Measurements from ENCODE around the gene PDGFD.

The PDGFD gene

DNA sequence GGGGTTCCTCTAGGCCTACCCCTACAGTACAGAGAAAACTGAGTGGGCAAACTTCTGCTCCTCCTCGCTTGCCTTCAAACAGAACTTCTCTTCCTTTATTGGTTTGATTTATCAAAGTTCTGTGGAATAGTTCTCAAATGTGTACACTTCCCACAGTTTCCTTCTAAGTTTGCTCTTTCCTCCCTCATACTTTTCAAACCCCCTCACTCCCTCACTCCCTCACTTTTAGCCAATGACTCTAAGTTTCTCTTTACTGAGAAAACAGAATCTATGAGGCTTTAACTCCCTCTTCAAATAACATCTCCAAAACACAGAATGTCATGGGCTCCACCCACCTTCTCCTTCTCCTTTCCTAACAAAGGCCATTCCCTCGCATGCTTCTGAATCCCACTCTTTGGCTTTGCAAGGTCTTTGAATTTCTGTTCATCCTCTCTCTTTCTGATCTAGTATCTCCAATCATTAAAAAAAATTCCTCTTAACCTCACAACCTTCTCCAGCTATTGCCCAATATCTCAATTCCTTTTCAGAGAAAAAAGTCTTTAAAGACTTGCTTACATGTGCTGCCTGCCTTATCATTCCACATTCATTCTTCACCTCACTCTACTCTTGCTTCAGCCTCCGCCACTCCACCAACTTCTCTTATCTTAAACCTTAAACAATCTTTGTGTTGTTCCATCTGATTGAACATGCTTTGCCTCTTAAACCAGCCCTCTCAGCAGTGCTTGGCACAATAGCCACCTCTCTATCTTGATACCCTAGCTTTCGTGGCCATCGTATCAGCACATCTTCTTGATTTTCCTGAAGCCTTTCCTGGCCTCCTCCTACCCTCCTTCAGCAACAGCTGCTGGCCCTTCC is 70.3 kb downstream of the PDGFD start:
- DNase-seq (ENCODE audit: low read depth), result no peak

DNA sequence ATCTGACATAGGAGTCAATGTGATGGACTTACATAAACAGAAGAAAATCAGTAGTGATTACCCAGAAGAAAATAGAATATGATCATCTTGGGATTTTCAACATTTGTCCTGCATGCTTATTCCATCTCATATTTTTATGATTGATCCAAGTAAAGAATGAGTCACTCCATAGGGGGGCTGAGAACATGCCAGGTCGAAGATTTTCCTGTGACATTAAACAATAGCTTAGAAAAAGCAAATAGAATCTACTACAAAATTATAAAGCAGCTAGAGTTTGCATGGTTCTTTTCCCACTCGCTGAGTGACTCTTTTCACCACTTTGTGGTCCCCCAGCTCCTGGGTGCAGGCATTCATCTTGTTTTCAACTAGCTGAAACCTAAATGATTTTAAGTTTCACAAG is 71.2 kb downstream of the PDGFD start:
- DNase-seq (ENCODE audit: low read depth), result no peak

DNA sequence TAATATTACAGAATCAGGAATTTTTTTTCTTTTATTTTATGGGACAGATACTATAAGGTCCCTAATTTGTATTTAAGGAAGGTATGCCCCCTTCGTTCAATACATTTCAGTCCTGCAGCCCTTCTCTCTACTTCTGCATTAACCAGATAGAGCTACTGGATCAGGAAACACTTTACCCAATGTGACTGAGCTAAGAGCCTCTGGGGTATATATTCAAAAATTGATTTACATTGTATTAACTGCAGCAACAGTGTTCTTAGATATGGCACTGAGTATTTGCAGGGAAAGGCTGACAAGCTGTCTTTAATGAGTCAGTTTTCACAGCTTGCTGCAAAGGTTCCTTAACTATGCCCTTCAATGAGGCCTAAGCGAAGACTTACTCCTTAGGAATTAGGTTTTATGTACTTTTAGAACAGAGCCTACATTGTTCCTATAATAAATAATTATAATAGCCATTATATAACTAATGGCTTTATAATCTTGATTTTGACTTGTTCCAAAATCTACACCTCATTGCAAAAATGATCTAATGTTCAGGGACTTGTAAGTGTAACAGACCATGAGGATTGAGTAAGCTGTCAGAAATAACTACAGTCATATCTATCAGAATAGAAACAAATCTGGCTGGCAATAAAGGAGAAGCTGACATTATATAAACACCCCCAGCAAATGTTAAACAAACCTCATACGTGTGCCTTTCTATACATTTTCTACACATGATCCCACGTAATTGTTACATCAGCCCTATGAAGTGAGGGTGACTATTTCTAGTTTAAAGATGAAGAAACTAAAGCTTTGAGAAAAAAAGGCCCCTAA is 72.5 kb downstream of the PDGFD start:
- DNase-seq (ENCODE audit: low read depth), result no peak

DNA sequence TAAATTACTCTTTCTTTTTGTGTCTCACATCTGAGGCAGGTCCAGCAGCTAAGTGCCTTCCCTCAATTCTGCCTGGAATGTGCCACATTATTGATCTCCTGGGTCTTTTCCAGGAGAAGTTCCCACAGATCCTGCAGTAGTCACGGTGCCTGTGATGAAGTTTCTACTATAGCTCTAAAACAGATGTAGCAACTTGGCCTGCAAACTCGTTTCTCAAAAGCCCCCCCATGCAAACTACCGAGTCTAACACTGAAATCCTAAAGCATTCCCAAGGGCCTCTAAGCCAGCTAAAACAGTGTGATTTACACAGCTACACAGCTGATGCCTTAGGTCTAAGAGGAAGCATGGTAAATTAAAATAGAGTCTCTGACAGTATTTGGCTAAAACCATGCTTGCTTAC is 73.2 kb downstream of the PDGFD start:
- no peak for DNase-seq (ENCODE audit: low read depth)

DNA sequence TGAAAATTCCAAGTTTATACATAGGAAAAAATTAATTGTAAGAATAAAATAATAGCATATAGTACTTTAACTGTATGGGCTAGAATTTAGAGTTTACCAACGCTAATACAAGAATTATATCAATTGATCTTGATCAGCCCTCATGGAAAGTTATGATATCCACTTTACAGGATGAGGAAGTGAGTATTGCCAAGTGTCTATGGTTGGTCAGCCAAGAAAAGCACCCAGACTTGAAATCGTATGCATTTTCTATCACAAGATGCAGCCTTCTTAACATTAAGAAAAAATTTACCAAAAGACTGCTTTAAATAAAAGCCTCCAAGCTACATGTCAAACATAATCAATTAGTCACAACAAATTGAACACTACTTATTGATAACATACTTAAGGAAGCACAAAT is 74.5 kb downstream of the PDGFD start:
- no peak for DNase-seq (ENCODE audit: low read depth)

DNA sequence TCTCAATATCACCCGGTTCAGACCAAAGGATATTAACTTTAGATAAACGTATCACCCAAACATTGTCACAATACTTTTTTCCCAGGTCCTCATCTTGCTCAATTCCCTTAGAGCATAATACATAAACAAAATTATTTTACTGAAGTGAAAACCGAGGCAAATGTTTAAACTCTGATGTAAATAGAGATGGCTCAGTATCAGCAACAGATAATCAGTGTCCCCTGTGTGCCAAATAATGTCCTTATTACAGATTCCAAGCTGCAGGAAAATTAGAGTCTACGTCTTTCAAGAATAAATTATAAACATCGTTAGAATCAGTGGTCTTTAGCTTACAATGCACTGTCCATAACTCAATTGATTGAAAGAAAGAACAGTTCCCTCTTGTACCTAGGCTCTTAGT is 77.3 kb downstream of the PDGFD start:
- no peak for DNase-seq (ENCODE audit: low read depth)

DNA sequence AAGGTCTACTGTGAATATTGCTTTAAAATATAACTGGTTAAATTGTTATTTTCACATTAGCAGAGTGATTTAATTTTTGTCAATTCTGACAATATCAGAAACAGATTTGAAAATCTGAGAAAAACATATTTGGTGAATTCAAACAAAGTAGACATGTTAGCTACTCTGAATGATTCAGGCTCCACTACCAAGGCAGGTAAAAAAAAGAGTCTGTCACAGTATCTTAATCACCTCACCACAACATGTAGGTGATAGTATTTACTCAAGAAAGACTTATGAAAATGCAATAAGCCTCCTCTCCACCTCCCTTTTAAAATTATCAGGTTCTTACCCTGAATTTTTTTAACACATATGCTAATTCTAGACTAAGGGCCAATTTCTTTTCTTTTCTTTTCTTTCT is 85.0 kb downstream of the PDGFD start:
- DNase-seq (ENCODE audit: low read depth), result no peak

DNA sequence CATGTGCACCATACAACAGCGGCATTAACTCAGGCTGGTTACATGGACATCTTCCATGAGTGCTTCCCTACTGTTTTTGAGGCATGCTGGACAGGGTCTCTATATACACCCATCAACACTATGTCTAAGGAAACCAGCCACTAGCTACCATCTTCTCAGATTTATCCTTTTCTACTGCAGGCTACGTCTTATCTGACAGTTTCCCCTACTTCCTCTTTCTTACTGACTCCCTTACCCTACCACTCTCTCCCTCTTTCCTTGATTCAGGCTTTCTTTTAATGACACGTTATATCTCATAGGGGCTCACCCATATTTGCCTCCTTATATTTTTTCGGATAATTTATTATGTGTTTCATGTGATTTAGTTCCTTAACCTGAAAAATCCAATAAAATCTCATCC is 85.7 kb downstream of the PDGFD start:
- DNase-seq (ENCODE audit: low read depth), result no peak

DNA sequence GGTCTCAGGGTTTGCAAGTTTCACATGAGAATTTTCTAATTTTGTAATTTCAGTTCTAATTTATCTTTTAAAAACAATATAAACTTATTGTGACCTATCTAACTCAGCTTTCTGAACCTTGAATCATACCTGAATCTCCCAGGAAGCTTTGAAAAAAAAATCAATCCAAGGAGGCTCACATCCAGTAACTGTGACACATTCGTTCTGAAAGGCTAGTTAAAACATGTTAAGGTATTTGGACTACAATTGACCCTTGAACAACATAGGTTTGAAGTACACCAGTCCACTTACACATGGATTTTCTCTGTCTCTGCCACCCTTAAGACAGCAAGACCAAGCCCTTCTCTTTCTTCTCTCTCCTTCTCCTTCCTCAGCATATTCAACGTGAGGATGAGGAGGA is 87.5 kb downstream of the PDGFD start:
- DNase-seq (ENCODE audit: low read depth), result no peak

DNA sequence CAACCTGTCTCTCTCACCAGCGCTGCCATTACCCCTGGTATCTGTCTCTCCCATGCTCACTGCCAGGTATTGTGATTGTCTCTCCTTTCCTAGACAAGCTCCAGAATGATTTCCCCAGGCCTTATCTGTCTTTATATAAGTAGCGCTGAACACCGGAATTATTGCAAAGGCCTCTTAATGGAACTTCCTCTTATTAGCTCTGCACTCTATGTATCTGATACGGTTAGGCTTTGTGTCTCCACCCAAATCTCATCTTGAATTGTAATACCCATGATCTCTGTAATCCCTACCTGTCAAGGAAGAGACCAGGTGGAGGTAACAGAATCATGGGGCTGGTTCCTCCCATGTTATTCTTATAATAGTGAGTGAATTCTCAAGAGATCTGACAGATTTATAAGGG is 88.2 kb downstream of the PDGFD start:
- no peak for DNase-seq (ENCODE audit: low read depth)

DNA sequence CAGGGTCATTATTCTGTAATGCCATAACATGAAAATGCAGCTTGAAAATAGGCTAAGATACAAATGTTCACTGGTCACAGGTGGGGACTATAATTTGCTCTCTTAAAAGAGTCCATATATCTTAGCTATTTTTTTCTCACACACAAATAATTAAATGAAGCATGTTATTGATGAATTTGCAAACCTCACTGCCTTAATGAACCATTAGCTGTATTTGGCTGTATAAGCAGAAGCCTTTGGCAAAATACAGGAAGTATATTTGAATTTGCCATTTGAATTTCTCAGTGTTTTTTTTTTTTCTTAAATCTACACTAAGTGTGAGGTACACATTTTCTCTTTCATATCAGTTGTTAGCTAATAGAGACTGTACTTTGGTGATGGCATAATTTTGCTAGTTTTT is 88.9 kb downstream of the PDGFD start:
- no peak for DNase-seq (ENCODE audit: low read depth)

DNA sequence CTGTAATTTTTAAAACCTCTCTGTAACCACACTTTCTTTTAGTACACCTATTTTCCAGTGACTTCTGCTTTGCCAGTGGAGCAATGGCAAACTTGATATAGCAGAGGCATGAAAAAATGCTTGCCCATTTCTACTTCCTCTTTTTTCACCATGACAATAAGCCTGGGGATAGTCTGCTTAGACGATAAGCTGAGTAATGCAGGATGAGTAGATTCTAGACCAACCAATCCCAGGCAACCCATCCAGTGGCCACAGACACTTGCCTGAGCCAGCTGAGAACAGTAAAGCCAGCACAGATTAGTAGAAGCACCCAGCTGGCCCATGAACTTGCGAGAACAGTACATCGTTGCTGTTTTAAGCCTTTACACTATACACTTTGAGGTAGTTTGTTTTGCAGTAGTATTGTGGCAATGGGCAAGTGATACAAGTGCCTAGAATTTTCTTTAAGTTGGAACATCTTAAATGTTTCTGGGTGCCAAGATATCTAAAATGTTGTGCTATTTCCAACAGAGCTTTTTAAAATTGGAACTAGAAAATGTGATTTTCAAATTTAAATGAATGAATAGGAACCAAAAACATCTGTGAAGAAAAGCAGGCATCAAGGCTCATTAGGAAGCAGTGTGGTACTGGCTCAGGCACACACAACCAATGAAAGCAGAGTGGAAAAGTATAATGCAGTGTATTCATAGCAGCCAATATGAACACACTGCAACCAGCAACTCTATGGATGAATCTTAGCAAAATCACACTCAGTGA is 89.8 kb downstream of the PDGFD start:
- no peak for DNase-seq (ENCODE audit: low read depth)

DNA sequence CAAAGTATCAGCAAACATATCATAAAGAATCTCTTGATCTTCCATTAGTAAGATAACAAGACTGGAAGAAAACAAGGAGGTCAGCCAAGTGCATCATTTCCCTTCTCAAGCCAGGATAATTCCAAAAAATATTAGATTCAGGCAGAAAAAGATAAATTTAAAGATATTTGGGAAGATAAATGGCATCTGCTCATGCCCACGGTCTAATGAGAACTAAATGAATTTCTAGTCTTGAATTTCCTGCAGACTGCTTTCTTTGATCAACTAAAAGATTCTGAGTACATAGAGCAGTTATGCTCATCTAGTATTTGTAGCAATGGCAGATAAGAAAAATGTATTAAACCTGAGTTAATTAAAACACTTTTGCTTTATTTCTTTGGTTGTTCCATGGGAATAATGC is 96.4 kb downstream of the PDGFD start:
- DNase-seq (ENCODE audit: low read depth), result no peak

DNA sequence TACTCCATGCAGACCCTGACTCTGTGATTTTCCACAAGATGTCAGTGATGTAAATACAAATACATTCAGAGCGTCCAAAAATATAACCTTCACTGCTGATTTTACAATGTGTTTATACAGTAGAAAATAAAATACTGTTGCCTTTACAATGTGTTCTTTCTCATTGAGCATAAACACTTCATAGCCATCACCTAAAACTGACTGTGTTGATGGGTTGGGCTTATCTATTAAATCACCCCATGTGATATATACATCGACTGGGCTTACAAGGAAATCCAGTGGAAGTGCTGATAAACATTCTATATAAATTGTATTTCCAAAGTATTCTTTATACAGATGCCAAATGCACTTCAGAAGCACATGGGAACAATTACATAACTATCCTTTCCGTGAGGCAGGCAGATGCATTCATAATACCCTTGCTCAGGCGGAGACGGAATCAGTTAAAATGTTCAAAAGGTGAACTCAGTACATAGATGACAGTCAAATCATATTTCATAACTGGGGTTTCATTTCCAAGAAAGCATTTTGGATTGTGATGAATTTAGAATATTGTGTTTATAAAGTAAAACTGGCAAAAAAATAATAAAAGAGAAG is 99.8 kb downstream of the PDGFD start:
- no peak for DNase-seq (ENCODE audit: low read depth)

DNA sequence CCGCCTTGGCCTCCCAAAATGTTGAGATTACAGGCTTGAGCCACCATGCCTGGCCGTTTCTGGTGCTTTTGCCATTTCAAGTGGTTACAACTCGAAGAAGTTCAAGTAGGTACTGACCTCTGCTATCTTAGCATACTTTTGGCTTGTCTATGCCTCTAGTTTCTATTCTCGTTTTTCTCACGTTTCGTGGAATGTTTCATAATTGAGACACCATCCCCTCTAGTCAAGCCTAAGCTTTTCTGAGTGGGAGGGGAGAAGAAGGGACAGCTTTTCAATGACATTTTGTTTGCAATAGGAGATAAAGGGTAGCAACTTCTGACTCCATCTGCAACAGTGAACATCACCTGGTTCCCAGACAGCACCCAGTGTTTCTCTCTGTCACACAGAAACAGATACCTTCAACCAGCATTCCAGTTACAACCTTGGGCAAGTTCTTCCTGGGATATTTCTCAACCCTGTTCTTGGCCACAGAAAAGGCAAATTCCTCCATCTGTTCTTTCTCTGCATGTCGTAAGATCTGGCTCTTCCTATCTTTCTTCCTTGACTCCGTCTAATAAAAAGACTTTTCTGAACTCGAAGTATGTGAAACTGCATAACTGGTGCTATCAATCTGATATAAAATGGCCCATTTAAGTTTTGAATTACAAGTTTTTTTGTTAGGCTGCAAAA is 102.0 kb downstream of the PDGFD start:
- DNase-seq (ENCODE audit: low read depth), result peak; percentile 75

DNA sequence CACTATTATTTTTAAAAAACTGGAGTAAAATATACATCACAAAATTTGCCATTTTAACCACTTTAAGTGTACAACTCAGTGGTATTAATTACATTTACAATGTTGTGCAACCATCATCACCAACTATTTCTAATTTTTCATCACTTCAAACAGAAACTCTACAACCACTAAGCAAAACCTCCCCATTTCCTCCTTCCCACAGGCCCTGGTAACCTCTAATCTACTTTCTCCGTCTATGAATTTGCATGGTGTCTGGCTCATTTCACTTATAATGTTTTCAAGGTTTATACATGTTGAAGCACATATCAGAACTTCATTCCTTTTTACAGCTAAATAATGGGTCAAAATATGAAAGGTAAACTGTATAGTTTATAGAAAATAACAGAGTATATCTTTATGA is 103.1 kb downstream of the PDGFD start:
- peak; percentile 10 for DNase-seq (ENCODE audit: low read depth)

DNA sequence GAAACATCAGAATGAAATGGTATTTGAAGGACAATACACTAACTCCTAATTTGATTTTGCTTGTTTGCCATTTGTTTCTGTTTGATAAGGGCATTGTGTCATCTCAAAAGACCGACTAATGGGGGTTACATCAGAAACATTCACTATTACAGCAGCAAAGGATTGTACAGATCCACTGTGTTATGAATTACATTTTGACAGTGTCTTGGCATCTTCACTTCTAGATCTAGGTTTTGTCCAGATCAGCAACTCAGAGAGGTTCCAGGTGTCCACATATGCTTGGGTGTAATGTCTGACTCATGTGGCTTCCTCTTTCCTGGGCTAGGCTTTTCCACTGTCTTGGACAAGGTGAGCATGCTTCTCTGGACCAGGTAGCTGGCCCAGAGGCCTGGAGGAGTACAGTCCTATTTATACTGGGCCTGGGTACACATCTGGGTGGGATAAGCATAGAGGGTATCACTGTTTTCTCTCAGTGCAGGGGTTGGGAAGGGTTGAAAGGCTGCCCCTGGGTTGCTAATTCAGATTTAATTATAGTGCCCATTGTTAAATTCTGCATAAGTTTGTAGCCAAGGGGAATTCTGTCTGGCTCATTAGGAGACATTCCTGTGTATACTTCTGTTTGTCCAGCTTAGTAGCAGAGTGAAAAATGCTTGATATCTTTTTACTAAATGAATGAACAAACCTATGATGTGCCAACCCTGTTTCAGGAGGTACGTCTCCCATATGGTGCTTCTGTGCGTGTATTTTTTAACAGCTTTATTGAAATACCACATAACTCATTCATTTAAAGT is 103.7 kb downstream of the PDGFD start:
- no peak for DNase-seq (ENCODE audit: low read depth)

DNA sequence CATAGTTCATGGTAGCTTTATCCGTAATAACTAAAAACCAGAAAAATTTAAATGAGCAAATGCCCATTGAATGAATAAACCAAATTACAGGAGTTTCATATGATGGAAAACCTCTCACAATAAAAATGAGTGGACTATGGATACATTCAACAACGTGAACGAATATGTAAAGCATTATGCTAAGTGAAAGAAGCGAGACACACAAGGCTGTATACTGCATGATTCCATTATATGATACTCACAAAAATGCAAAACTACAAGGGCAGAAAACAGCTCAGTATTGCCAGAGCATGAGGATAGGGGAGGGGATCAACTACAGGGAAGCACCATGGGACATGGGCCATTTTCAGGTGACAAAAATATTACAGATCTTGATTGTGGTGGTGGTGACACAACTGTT is 105.3 kb downstream of the PDGFD start:
- no peak for DNase-seq (ENCODE audit: low read depth)

DNA sequence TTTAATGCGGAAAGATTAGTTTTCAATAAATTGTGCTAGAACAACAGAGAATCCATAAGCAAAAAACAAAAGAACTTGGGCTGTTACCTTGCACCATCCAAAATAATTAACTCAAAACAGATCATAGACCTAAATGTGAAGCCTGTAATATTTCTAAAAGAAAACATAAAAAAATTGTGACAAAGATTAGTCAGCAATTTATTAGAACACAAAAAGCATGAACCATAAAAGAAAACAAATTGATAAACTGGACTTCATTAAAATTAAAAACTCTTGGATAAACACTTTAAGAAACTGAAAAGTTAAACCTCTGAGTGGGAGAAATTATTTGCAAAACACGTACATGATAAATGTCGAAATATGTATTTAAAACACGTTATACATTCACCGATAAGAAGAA is 106.0 kb downstream of the PDGFD start:
- DNase-seq (ENCODE audit: low read depth), result no peak

DNA sequence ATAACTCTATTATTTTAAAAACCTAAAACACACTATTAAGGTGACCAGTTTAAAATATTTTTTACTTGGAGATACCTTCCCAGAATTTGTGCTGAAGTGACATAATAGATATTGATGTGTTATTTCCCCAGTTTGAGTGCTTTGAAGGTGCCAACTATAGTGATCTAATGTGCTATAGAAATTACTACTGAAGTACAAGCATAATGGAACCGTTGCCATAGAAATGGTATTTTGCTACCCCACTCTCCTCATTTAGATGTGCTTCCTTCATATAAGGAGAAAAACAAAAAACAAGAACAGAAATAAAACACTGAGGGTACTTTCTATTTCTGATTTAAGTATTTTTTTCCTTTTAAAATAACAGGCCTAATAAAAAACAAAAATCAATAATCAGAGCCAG is 108.4 kb downstream of the PDGFD start:
- DNase-seq (ENCODE audit: low read depth), result no peak
